HEK293T (cell line): Measurements from ENCODE around the gene RINL.

Experiments
- CTCF ChIA-PET: fragments of 350-600 bp; formaldehyde crosslinking; extraction: SDS; loops from one replicate; lab custom pipeline; 2021; ENCODE audit warnings: antibody characterized with exemption, inconsistent platforms; lab: Yijun Ruan, JAX
- POLR2A ChIA-PET: fragments of 350-600 bp; formaldehyde crosslinking; extraction: SDS; loops from one replicate; lab custom pipeline; 2020; ENCODE audit warnings: antibody characterized with exemption, inconsistent platforms; lab: Yijun Ruan, JAX
- DNase-seq: peaks from one replicate; pipeline ENCODE4 v3.0.0; 2012; ENCODE audit warnings: mixed read lengths; ENCODE audit errors: extremely low spot score
- ARNT ChIP-seq: fragments of 450-650 bp; IDR thresholded peaks from 2 replicates; pipeline ENCODE4 v1.6.1; 2017; ENCODE audit warnings: mild to moderate bottlenecking
- BHLHE40 ChIP-seq: fragments of 450-650 bp; IDR thresholded peaks from 2 replicates; pipeline ENCODE4 v1.6.1; 2016; ENCODE audit warnings: mild to moderate bottlenecking, moderate library complexity, borderline replicate concordance
- CTBP1 ChIP-seq: fragments of 450-650 bp; IDR thresholded peaks from 2 replicates; pipeline ENCODE4 v1.6.1; 2016; ENCODE audit warnings: borderline replicate concordance
- ELF4 ChIP-seq: fragments of 450-650 bp; IDR thresholded peaks from 2 replicates; pipeline ENCODE4 v1.6.1; 2017; ENCODE audit warnings: antibody characterized with exemption
- FOXA1 ChIP-seq: fragments of 450-650 bp; IDR thresholded peaks from 2 replicates; pipeline ENCODE4 v1.6.1; 2016; ENCODE audit warnings: mild to moderate bottlenecking
- FOXK2 ChIP-seq: fragments of 450-650 bp; IDR thresholded peaks from 2 replicates; pipeline ENCODE4 v1.6.1; 2016; ENCODE audit warnings: mild to moderate bottlenecking
- FOXM1 ChIP-seq: fragments of 450-650 bp; IDR thresholded peaks from 2 replicates; pipeline ENCODE4 v1.6.1; 2017; ENCODE audit warnings: mild to moderate bottlenecking, borderline replicate concordance
- HDGF ChIP-seq: fragments of 450-650 bp; IDR thresholded peaks from 2 replicates; pipeline ENCODE4 v1.6.1; 2017; ENCODE audit warnings: antibody characterized with exemption, borderline replicate concordance
- L3MBTL2 ChIP-seq: fragments of 450-650 bp; conservative IDR thresholded peaks from 2 replicates; pipeline ENCODE4 v1.6.1; 2016; ENCODE audit warnings: mild to moderate bottlenecking
- LEF1 ChIP-seq: fragments of 450-650 bp; IDR thresholded peaks from 2 replicates; pipeline ENCODE4 v1.6.1; 2017; ENCODE audit warnings: mild to moderate bottlenecking, borderline replicate concordance
- NFRKB ChIP-seq: fragments of 450-650 bp; IDR thresholded peaks from 2 replicates; pipeline ENCODE4 v1.6.1; 2016; ENCODE audit warnings: mild to moderate bottlenecking, moderate library complexity
- SP1 ChIP-seq: fragments of 450-650 bp; IDR thresholded peaks from 2 replicates; pipeline ENCODE4 v1.6.1; 2017
- SUZ12 ChIP-seq: fragments of 450-650 bp; IDR thresholded peaks from 2 replicates; pipeline ENCODE4 v1.6.1; 2016; ENCODE audit warnings: mild to moderate bottlenecking
- TARDBP ChIP-seq: fragments of 450-650 bp; IDR thresholded peaks from 2 replicates; pipeline ENCODE4 v1.6.1; 2016
- ZNF384 ChIP-seq: fragments of 450-650 bp; IDR thresholded peaks from 2 replicates; pipeline ENCODE4 v1.6.1; 2016
- TF ChIP-seq, protein P1 (sequence below): fragments of 450-650 bp; IDR thresholded peaks from 2 replicates; pipeline ENCODE4 v1.6.1; 2016

Gene RINL

DNA sequence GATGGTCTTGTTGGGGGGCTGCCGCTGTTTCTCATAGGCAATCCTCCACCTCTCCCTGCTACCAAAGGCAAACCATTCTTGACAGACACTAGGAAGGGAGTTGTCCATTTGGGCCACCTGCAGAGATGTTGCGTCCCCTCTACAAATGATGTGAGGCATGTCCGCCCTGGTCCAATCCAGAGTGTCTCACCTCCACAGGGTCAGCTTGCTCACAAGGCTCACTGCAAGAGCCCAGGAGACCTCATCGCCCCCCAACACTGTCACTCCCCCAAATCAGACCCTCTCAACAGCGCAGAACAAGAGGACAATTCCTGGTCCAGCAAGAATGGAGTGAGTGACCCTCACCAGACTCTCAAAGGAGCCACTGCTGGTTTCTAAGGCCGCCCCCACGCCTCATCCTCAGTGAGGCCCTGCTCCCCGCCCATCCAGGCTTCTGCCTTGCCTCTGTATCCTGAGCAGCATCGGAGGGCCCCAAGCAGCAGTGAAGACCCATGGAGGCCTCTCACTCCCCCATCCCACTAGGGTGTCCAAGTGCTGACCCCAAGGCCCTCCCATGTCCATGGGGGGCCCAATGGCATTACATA lies 34.8 kb downstream of the RINL start:
- ChIA-PET POLR2A (no interaction called here), CTCF (interaction anchor here (0.9 kb wide), 1 partner anchor 209 kb away, joined by 3 read pairs; no protein-coding TSS in a partner anchor)
- no peak for DNase-seq
- TF ChIP-seq FOXK2, result no peak
- TF ChIP-seq HDGF, result no peak
- TF ChIP-seq, protein P1, sequence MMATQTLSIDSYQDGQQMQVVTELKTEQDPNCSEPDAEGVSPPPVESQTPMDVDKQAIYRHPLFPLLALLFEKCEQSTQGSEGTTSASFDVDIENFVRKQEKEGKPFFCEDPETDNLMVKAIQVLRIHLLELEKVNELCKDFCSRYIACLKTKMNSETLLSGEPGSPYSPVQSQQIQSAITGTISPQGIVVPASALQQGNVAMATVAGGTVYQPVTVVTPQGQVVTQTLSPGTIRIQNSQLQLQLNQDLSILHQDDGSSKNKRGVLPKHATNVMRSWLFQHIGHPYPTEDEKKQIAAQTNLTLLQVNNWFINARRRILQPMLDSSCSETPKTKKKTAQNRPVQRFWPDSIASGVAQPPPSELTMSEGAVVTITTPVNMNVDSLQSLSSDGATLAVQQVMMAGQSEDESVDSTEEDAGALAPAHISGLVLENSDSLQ, result no peak
- TF ChIP-seq ARNT, result no peak
- TF ChIP-seq NFRKB, result no peak
- no peak for TF ChIP-seq ZNF384
- TF ChIP-seq TARDBP, result no peak
- no peak for TF ChIP-seq ELF4
- TF ChIP-seq SUZ12, result no peak
- TF ChIP-seq LEF1, result no peak
- no peak for TF ChIP-seq FOXA1
- TF ChIP-seq L3MBTL2, result no peak
- no peak for TF ChIP-seq FOXM1
- no peak for TF ChIP-seq SP1
- no peak for TF ChIP-seq CTBP1
- no peak for TF ChIP-seq BHLHE40

GRCh38 chr19:38842439-38843174 lies 35.5 kb downstream of the RINL start:
- TF ChIP-seq TARDBP (no peak), NFRKB (no peak), ELF4 (no peak), FOXM1 (no peak), SUZ12 (no peak), ZNF384 (no peak), CTBP1 (no peak), L3MBTL2 (no peak), FOXA1 (no peak), FOXK2 (no peak), HDGF (no peak), BHLHE40 (no peak), SP1 (no peak), ARNT (no peak)
- TF ChIP-seq, protein P1, result no peak
- POLR2A ChIA-PET, result interaction anchor here (2.2 kb wide), 1 partner anchor 11 kb away, joined by 7 read pairs; the partner anchor contains the start of gene ECH1
- CTCF ChIA-PET, result no interaction called here
- DNase-seq, result no peak

- CTCF ChIA-PET, result no interaction called here
- no peak for DNase-seq
- POLR2A ChIA-PET, result interaction anchor here (2.2 kb wide), 1 partner anchor 10 kb away, joined by 7 read pairs; the partner anchor contains the start of gene ECH1
Observed at GRCh38 chr19:38841787-38842438, 36.2 kb downstream of the RINL start.

GRCh38 chr19:38841180-38841766 lies 36.8 kb downstream of the RINL start:
- no peak for DNase-seq
- no peak for TF ChIP-seq FOXM1
- TF ChIP-seq ZNF384, result no peak
- POLR2A ChIA-PET, result interaction anchor here (2.2 kb wide), 1 partner anchor 10 kb away, joined by 7 read pairs; the partner anchor contains the start of gene ECH1
- CTCF ChIA-PET, result no interaction called here

More at GRCh38 chr19:38841787-38842438, 36.2 kb downstream of the RINL start:
- TF ChIP-seq TARDBP, result no peak
- no peak for TF ChIP-seq CTBP1
- no peak for TF ChIP-seq FOXK2
- TF ChIP-seq ELF4, result no peak
- TF ChIP-seq FOXA1, result no peak
- no peak for TF ChIP-seq L3MBTL2
- TF ChIP-seq FOXM1, result no peak
- no peak for TF ChIP-seq ZNF384
- no peak for TF ChIP-seq NFRKB
- no peak for TF ChIP-seq LEF1
- no peak for TF ChIP-seq HDGF
- TF ChIP-seq, protein P1, result no peak
- TF ChIP-seq SP1, result no peak
- no peak for TF ChIP-seq SUZ12
- TF ChIP-seq ARNT, result no peak
- TF ChIP-seq BHLHE40, result no peak

DNA sequence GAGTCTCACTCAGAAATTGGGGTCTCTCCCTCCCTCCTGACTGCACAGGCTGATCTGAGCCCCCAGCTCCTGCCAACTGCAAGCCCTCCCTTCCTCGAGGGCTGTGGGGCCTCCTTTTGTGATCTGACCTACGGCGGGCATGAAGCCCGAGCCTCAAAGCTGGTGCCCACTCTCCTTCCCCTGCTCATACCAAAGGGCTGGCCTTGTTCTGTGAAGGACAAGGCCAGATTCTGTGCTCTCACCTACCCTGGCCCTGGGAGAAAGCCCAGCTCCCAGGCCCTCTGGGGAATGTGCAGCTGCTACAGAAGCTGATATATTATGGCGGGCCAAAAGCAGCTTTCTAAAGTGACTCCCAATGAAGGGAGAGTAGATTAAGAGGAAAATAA lies 37.5 kb downstream of the RINL start:
- CTCF ChIA-PET, result no interaction called here
- DNase-seq, result no peak
- POLR2A ChIA-PET, result interaction anchor here (2.2 kb wide), 1 partner anchor 9 kb away, joined by 7 read pairs; the partner anchor contains the start of gene ECH1
- no peak for TF ChIP-seq BHLHE40
- TF ChIP-seq CTBP1, result no peak
- no peak for TF ChIP-seq TARDBP
- TF ChIP-seq NFRKB, result no peak
- no peak for TF ChIP-seq FOXK2
- no peak for TF ChIP-seq ZNF384
- TF ChIP-seq HDGF, result no peak
- TF ChIP-seq, protein P1, result no peak
- TF ChIP-seq ELF4, result no peak
- no peak for TF ChIP-seq LEF1
- no peak for TF ChIP-seq ARNT
- TF ChIP-seq SUZ12, result no peak
- TF ChIP-seq FOXA1, result no peak
- TF ChIP-seq FOXM1, result no peak
- no peak for TF ChIP-seq L3MBTL2
- TF ChIP-seq SP1, result no peak
